Measurements from ENCODE around the gene TSPAN12. TPM values are rescaled to one million over a fixed set of nuclear protein-coding genes. Genes with fewer than 3 reads are reported as not detected.
A peak's percentile ranks its signal among the peaks of the same experiment; 100 is the strongest.

Gene TSPAN12
- polyA plus RNA-seq, 1 donor (not counting 4 experiments of a cell fraction or from before 2014, with no cell fraction given) = 0.47 TPM

GRCh38 chr7:120794106-120794729, 63.7 kb downstream of the TSPAN12 start:
- Histone ChIP-seq H3K9me1 (ENCODE audit: control insufficient read depth, extremely low read depth, insufficient read depth, low read length) (no peaks in the 10 kb centered on the region), H3K9me3 (ENCODE audit: control insufficient read depth, low read depth, low read length) (no peaks in the 10 kb centered on the region), H3K27me3 (ENCODE audit: control insufficient read depth, extremely low read depth, insufficient read depth, low read length) (no peaks in the 10 kb centered on the region), H2AFZ (ENCODE audit: control insufficient read depth, low read length) (no peak overlapping the region), H3K4me2 (ENCODE audit: control insufficient read depth, extremely low read depth, insufficient read depth, low read depth, low read length) (no peak overlapping the region), H3K4me1 (ENCODE audit: control insufficient read depth, extremely low read depth, insufficient read depth, low read length) (no peaks in the 10 kb centered on the region), H3K79me2 (ENCODE audit: control insufficient read depth, insufficient read depth, low read length) (no peaks in the 10 kb centered on the region), H4K20me1 (ENCODE audit: control insufficient read depth, extremely low read depth, insufficient read depth, low read length) (no peaks in the 10 kb centered on the region), H3K27ac (ENCODE audit: control insufficient read depth, insufficient read depth, low read length) (no peak overlapping the region), H3K4me3 (ENCODE audit: control insufficient read depth in 2 of 3, extremely low read depth in 1 of 3, insufficient read depth in 2 of 3, low read depth in 1 of 3, low read length in 3 of 3) (no peak overlapping the region), H3K9ac (ENCODE audit: control insufficient read depth, extremely low read depth, insufficient read depth, low read length) (no peak overlapping the region), H3K36me3 (ENCODE audit: control insufficient read depth in 2 of 2, extremely low read depth in 1 of 2, insufficient read depth in 2 of 2, low read length in 2 of 2) (no peaks in the 10 kb centered on the region)
- TF ChIP-seq EZH2 (IDR thresholded peaks at IDR 0.05; ENCODE audit: low read length) = no peak
- TF ChIP-seq CTCF (optimal IDR thresholded peaks at IDR 0.05 in 1 of 3, IDR thresholded peaks at IDR 0.05 in 1 of 3, conservative IDR thresholded peaks at IDR 0.05 in 1 of 3; ENCODE audit: extremely low read depth in 1 of 3, insufficient read depth in 2 of 3, low read length in 3 of 3) = no peak
- dilution Hi-C loops (cut with MboI; ENCODE audit: extremely low pct_ligation_motif_present, low sequenced_read_pairs) = no loop called here
- FAIRE-seq (no peak), DNase-seq (ENCODE audit: low read depth, low spot score) (peak; percentile 17)

GRCh38 chr7:120793213-120793936, 64.6 kb downstream of the TSPAN12 start:
- TF ChIP-seq CTCF (optimal IDR thresholded peaks at IDR 0.05 in 1 of 3, IDR thresholded peaks at IDR 0.05 in 1 of 3, conservative IDR thresholded peaks at IDR 0.05 in 1 of 3; ENCODE audit: extremely low read depth in 1 of 3, insufficient read depth in 2 of 3, low read length in 3 of 3) (no peak), EZH2 (IDR thresholded peaks at IDR 0.05; ENCODE audit: low read length) (no peak)
- Histone ChIP-seq H3K9me1 (ENCODE audit: control insufficient read depth, extremely low read depth, insufficient read depth, low read length) (no peaks in the 10 kb centered on the region), H3K4me3 (ENCODE audit: control insufficient read depth in 2 of 3, extremely low read depth in 1 of 3, insufficient read depth in 2 of 3, low read depth in 1 of 3, low read length in 3 of 3) (no peak overlapping the region), H3K4me1 (ENCODE audit: control insufficient read depth, extremely low read depth, insufficient read depth, low read length) (no peaks in the 10 kb centered on the region), H3K9me3 (ENCODE audit: control insufficient read depth, low read depth, low read length) (no peaks in the 10 kb centered on the region), H3K36me3 (ENCODE audit: control insufficient read depth in 2 of 2, extremely low read depth in 1 of 2, insufficient read depth in 2 of 2, low read length in 2 of 2) (no peaks in the 10 kb centered on the region), H2AFZ (ENCODE audit: control insufficient read depth, low read length) (no peak overlapping the region), H3K4me2 (ENCODE audit: control insufficient read depth, extremely low read depth, insufficient read depth, low read depth, low read length) (no peak overlapping the region), H3K9ac (ENCODE audit: control insufficient read depth, extremely low read depth, insufficient read depth, low read length) (no peak overlapping the region), H4K20me1 (ENCODE audit: control insufficient read depth, extremely low read depth, insufficient read depth, low read length) (no peaks in the 10 kb centered on the region), H3K79me2 (ENCODE audit: control insufficient read depth, insufficient read depth, low read length) (no peaks in the 10 kb centered on the region), H3K27me3 (ENCODE audit: control insufficient read depth, extremely low read depth, insufficient read depth, low read length) (no peaks in the 10 kb centered on the region), H3K27ac (ENCODE audit: control insufficient read depth, insufficient read depth, low read length) (no peak overlapping the region)
- FAIRE-seq (no peak), DNase-seq (ENCODE audit: low read depth, low spot score) (no peak)
- dilution Hi-C loops (cut with MboI; ENCODE audit: extremely low pct_ligation_motif_present, low sequenced_read_pairs) = no loop called here
